ENCODE results near the gene CASK. TPM values are rescaled to one million over a fixed set of nuclear protein-coding genes. Genes with fewer than 3 reads are reported as not detected.

Gene CASK
- total RNA-seq, 1 donor from 2014 or later: 41.0 TPM

GRCh38 chrX:41728125-41728524 is 195.2 kb downstream of the CASK start:
- Histone ChIP-seq H3K27ac (no peak overlapping the region), H3K36me3 (no peaks in the 10 kb centered on the region), H3K9me3 (no peaks in the 10 kb centered on the region), H3K4me3 (no peak overlapping the region), H3K27me3 (no peaks in the 10 kb centered on the region), H3K4me1 (no peaks in the 10 kb centered on the region)
- intact Hi-C loops (cut with DNase I): no loop called here
- DNase-seq (ENCODE audit: extremely low spot score in 2 of 2): no peak
- TF ChIP-seq POLR2A (IDR thresholded peaks at IDR 0.05): no peak
- TF ChIP-seq POLR2AphosphoS5 (IDR thresholded peaks at IDR 0.05; ENCODE audit: insufficient read depth in 1 of 2, low read depth in 1 of 2): no peak
- TF ChIP-seq CTCF (IDR thresholded peaks at IDR 0.05): no peak

DNA sequence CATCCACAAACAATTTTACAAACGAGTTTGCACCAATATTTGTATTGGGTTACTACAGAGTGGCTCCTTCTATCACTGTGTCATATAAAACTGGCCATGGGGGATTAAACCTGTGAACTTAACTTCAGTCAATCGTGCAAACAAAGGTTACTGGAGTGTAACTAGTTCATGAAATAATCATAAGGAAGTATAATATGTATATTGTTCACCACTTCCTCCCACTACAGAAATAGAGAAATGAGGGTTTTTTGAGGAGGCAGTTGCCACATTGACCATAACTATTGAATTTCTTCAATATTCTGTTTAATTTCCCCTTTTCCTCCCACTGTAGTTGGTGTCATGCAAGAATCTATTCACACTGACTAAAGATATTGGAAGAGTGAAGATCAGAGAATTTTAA is 199.5 kb downstream of the CASK start, which contains the start of gene GPR82:
Gene GPR82, plus strand, starts transcription at position 356 of the 400 bp plus-strand sequence. CDS start 2,846 bp downstream, outside the sequence.
- intact Hi-C loops (cut with DNase I): no loop called here
- H3K27me3 ChIP-seq: no peaks in the 10 kb centered on the region
- H3K4me1 ChIP-seq: no peaks in the 10 kb centered on the region
- TF ChIP-seq POLR2A (IDR thresholded peaks at IDR 0.05): no peak
- no peak for TF ChIP-seq CTCF (IDR thresholded peaks at IDR 0.05)
- no peak for TF ChIP-seq POLR2AphosphoS5 (IDR thresholded peaks at IDR 0.05; ENCODE audit: insufficient read depth in 1 of 2, low read depth in 1 of 2)
- DNase-seq (ENCODE audit: extremely low spot score in 2 of 2): no peak
- no peak within 1 kb of the TSS for H3K4me3 ChIP-seq
- no peaks in the 10 kb centered on the region for H3K9me3 ChIP-seq
- H3K36me3 ChIP-seq: no peaks in the 10 kb centered on the region
- H3K27ac ChIP-seq: no peak within 1 kb of the TSS

- H3K27me3 ChIP-seq: no peaks in the 10 kb centered on the region
- H3K36me3 ChIP-seq: no peaks in the 10 kb centered on the region
- TF ChIP-seq POLR2AphosphoS5 (IDR thresholded peaks at IDR 0.05; ENCODE audit: insufficient read depth in 1 of 2, low read depth in 1 of 2) (no peak), CTCF (IDR thresholded peaks at IDR 0.05) (no peak), POLR2A (IDR thresholded peaks at IDR 0.05) (no peak)
- intact Hi-C loops (cut with DNase I): no loop called here
- H3K4me1 ChIP-seq: no peaks in the 10 kb centered on the region
- H3K4me3 ChIP-seq: no peak overlapping the region
- H3K9me3 ChIP-seq: no peaks in the 10 kb centered on the region
- no peak for DNase-seq (ENCODE audit: extremely low spot score in 2 of 2)
- no peak overlapping the region for H3K27ac ChIP-seq
These were observed 200.3 kb downstream of the CASK start for GRCh38 chrX:41722816-41723618.

- H3K27ac ChIP-seq: no peak overlapping the region
- intact Hi-C loops (cut with DNase I): no loop called here
- no peaks in the 10 kb centered on the region for H3K27me3 ChIP-seq
- no peak for DNase-seq (ENCODE audit: extremely low spot score in 2 of 2)
- no peaks in the 10 kb centered on the region for H3K9me3 ChIP-seq
- H3K4me3 ChIP-seq: no peak overlapping the region
- H3K4me1 ChIP-seq: no peaks in the 10 kb centered on the region
- H3K36me3 ChIP-seq: no peaks in the 10 kb centered on the region
- TF ChIP-seq POLR2A (IDR thresholded peaks at IDR 0.05): no peak
These were observed 201.1 kb downstream of the CASK start for GRCh38 chrX:41722214-41722613.

DNA sequence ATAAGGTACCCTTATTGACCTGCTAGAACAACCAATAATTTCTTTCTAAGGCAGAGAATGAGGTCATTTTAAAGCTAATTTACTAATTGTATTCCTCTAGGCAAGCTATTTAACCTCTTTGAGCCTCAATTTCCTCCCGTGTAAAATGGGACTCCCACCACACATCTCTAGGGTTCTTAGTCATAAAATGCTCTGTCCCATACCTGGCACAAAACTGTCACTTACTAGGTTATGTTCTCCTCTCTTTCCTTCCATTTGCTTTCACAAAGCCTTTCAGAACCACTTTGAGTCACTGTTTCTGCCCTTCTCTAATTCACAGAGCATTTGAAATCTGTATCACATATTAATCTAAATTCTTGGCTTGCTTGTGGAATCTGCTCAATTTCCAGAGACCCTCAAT is 201.8 kb downstream of the CASK start:
- no peak overlapping the region for H3K4me3 ChIP-seq
- no peaks in the 10 kb centered on the region for H3K36me3 ChIP-seq
- DNase-seq (ENCODE audit: extremely low spot score in 2 of 2): no peak
- TF ChIP-seq POLR2A (IDR thresholded peaks at IDR 0.05) (no peak), CTCF (IDR thresholded peaks at IDR 0.05) (no peak), POLR2AphosphoS5 (IDR thresholded peaks at IDR 0.05; ENCODE audit: insufficient read depth in 1 of 2, low read depth in 1 of 2) (no peak)
- intact Hi-C loops (cut with DNase I): no loop called here
- H3K9me3 ChIP-seq: no peaks in the 10 kb centered on the region
- no peak overlapping the region for H3K27ac ChIP-seq
- no peaks in the 10 kb centered on the region for H3K27me3 ChIP-seq
- H3K4me1 ChIP-seq: no peaks in the 10 kb centered on the region
